ENCODE results near the gene CHRD. TPM values are rescaled to one million over a fixed set of nuclear protein-coding genes. Genes with fewer than 3 reads are reported as not detected.

The CHRD gene
- total RNA-seq, 4 donors from 2014 or later = 5.8 to 12.2 (median 9.2) TPM

- DNase-seq (ENCODE audit: low spot score) (no peak), ATAC-seq (ENCODE audit: low FRiP score) (peak; percentile 76)
- TF ChIP-seq CTCF (IDR thresholded peaks at IDR 0.05) = no peak
Measured at GRCh38 chr3:184380185-184380626, 352 bp downstream of the CHRD start.

GRCh38 chr3:184380627-184381260, 890 bp downstream of the CHRD start:
- no peak for DNase-seq (ENCODE audit: low spot score)
- ATAC-seq (ENCODE audit: low FRiP score) = peak; percentile 18

GRCh38 chr3:184381261-184382224, 1.7 kb downstream of the CHRD start:
- ATAC-seq (ENCODE audit: low FRiP score) (no peak), DNase-seq (ENCODE audit: low spot score) (no peak)
- no peak for TF ChIP-seq CTCF (IDR thresholded peaks at IDR 0.05)

More at GRCh38 chr3:184380627-184381260, 890 bp downstream of the CHRD start:
- no peak for TF ChIP-seq CTCF (IDR thresholded peaks at IDR 0.05)

GRCh38 chr3:184382326-184383032, 2.6 kb downstream of the CHRD start:
- no peak for TF ChIP-seq CTCF (IDR thresholded peaks at IDR 0.05)
- no peak for DNase-seq (ENCODE audit: low spot score)
- ATAC-seq (ENCODE audit: low FRiP score) = no peak

- no peak for ATAC-seq (ENCODE audit: low FRiP score)
- DNase-seq (ENCODE audit: low spot score) = no peak
- no peak for TF ChIP-seq CTCF (IDR thresholded peaks at IDR 0.05)
Measured at GRCh38 chr3:184383033-184383740, 3.3 kb downstream of the CHRD start.

- DNase-seq (ENCODE audit: low spot score) = no peak
- TF ChIP-seq CTCF (IDR thresholded peaks at IDR 0.05) = no peak
Measured at GRCh38 chr3:184384342-184384741, 4.5 kb downstream of the CHRD start.

More at GRCh38 chr3:184384342-184384741, 4.5 kb downstream of the CHRD start:
- no peak for ATAC-seq (ENCODE audit: low FRiP score)
